CD14-positive monocyte (primary cell): ENCODE results near the gene SPPL3. TPM values are rescaled to one million over a fixed set of nuclear protein-coding genes. Genes with fewer than 3 reads are reported as not detected.
A peak's percentile ranks its signal among the peaks of the same experiment; 100 is the strongest.

Experiments
- DNase-seq, 3 donors: peaks; one replicate each; pipeline ENCODE4 v3.0.0-alpha.2; 2011 to 2022
- H2AFZ ChIP-seq: 2 replicates; pipeline ENCODE4 v1.6.0; 2012; ENCODE audit warnings: mild to moderate bottlenecking, low read depth, low read length, inconsistent platforms; ENCODE audit not compliant: insufficient read depth, poor library complexity, severe bottlenecking
- H3K27ac ChIP-seq, 2 donors: 1 replicate in 1 of 2; 2 replicates in 1 of 2; pipeline ENCODE4 v1.5.1; 2012 to 2013; ENCODE audit warnings: low read length in 2 of 2, control low read depth in 1 of 2, inconsistent platforms in 1 of 2, low read depth in 1 of 2, mild to moderate bottlenecking in 1 of 2
- H3K27me3 ChIP-seq, 2 donors: one replicate each; pipeline versions ENCODE4 v1.6.0 to v1.6.1; 2011 to 2013; ENCODE audit warnings: low read length in 2 of 2; ENCODE audit not compliant: control insufficient read depth in 2 of 2, insufficient read depth in 2 of 2
- H3K36me3 ChIP-seq, 2 donors: replicated peaks in 1 of 2; 1 replicate in 1 of 2; 2 replicates in 1 of 2; pipeline versions ENCODE4 v1.5.1 to v1.6.1; 2012 to 2013; ENCODE audit warnings: low read length in 2 of 2, control low read depth in 1 of 2, inconsistent platforms in 1 of 2, mild to moderate bottlenecking in 1 of 2; ENCODE audit not compliant: insufficient read depth in 2 of 2, control insufficient read depth in 1 of 2
- H3K4me1 ChIP-seq, 2 donors: 1 replicate in 1 of 2; 2 replicates in 1 of 2; pipeline versions ENCODE4 v1.5.1 to v1.6.1; 2012 to 2013; ENCODE audit warnings: low read length in 2 of 2, control low read depth in 1 of 2, inconsistent platforms in 1 of 2, mild to moderate bottlenecking in 1 of 2, moderate library complexity in 1 of 2; ENCODE audit not compliant: insufficient read depth in 2 of 2, control insufficient read depth in 1 of 2
- H3K4me2 ChIP-seq: replicated peaks from 2 replicates; pipeline ENCODE3; 2012; ENCODE audit warnings: low read length, moderate library complexity, mild to moderate bottlenecking; ENCODE audit not compliant: poor library complexity, severe bottlenecking; ENCODE audit errors: extremely low read depth
- H3K4me3 ChIP-seq, 3 experiments: fragments of 200-600 bp in 1 of 3; sonication (generic) in 1 of 3; replicated peaks in 1 of 3; 1 replicate in 2 of 3; 2 replicates in 1 of 3; pipeline ENCODE4 v1.5.1; 2011 to 2013; ENCODE audit warnings: low read length in 3 of 3, mild to moderate bottlenecking in 3 of 3, control low read depth in 2 of 3, low read depth in 2 of 3, inconsistent platforms in 1 of 3, moderate library complexity in 1 of 3
- H3K79me2 ChIP-seq: 2 replicates; pipeline ENCODE4 v1.6.0; 2012; ENCODE audit warnings: mild to moderate bottlenecking, control low read depth, inconsistent platforms, low read length, moderate library complexity; ENCODE audit not compliant: insufficient read depth
- H3K9ac ChIP-seq: 2 replicates; pipeline ENCODE4 v1.6.0; 2017; ENCODE audit warnings: low read length, mild to moderate bottlenecking; ENCODE audit not compliant: insufficient read depth, poor library complexity, severe bottlenecking
- H3K9me3 ChIP-seq, 2 donors: replicated peaks in 1 of 2; 1 replicate in 1 of 2; 2 replicates in 1 of 2; pipeline versions ENCODE4 v1.5.1 to v1.6.1; 2012 to 2013; ENCODE audit warnings: low read length in 2 of 2, control low read depth in 1 of 2; ENCODE audit not compliant: control insufficient read depth in 1 of 2, insufficient read depth in 1 of 2
- H4K20me1 ChIP-seq: 2 replicates; pipeline ENCODE4 v1.6.0; 2012; ENCODE audit warnings: mild to moderate bottlenecking, low read length, control low read depth, moderate library complexity; ENCODE audit not compliant: insufficient read depth
- H3K27ac Mint-ChIP-seq, 7 donors: one replicate each; pipeline ENCODE4 v1.8.0; 2020; ENCODE audit warnings: mild to moderate bottlenecking in 7 of 7, mixed read lengths in 7 of 7, moderate library complexity in 6 of 7, inconsistent platforms in 2 of 7
- H3K27me3 Mint-ChIP-seq, 3 donors: one replicate each; pipeline ENCODE4 v1.8.0; 2021 to 2022; ENCODE audit warnings: low read depth in 3 of 3, mild to moderate bottlenecking in 3 of 3, mixed read lengths in 3 of 3, moderate library complexity in 3 of 3, inconsistent platforms in 1 of 3
- H3K36me3 Mint-ChIP-seq, 2 donors: one replicate each; pipeline ENCODE4 v1.8.0; 2020; ENCODE audit warnings: mixed read lengths in 2 of 2, inconsistent platforms in 1 of 2, mild to moderate bottlenecking in 1 of 2
- H3K4me1 Mint-ChIP-seq: one replicate; pipeline ENCODE4 v1.8.0; 2020; ENCODE audit warnings: mild to moderate bottlenecking, mixed read lengths
- H3K4me3 Mint-ChIP-seq, 2 donors: one replicate each; pipeline ENCODE4 v1.8.0; 2020; ENCODE audit warnings: mild to moderate bottlenecking in 2 of 2, mixed read lengths in 2 of 2, moderate library complexity in 1 of 2
- H3K9me3 Mint-ChIP-seq, 7 donors: one replicate each; pipeline ENCODE4 v1.8.0; 2020 to 2022; ENCODE audit warnings: mixed read lengths in 7 of 7, mild to moderate bottlenecking in 6 of 7, moderate library complexity in 6 of 7, inconsistent platforms in 2 of 7
- CTCF ChIP-seq: fragments of 200-600 bp; IDR thresholded peaks from one replicate; pipeline ENCODE4 v1.8.0; 2022; ENCODE audit warnings: antibody characterized with exemption, mild to moderate bottlenecking
- WGBS: methylation state at CpG from one replicate; pipeline ENCODE4 v1.1.5; 2013; ENCODE audit warnings: missing lambda C conversion rate; ENCODE audit not compliant: insufficient coverage; 5-methylcytosine and 5-hydroxymethylcytosine counted together
- intact Hi-C, 2 donors: fragments of 100-400 bp; cut with micrococcal nuclease; formaldehyde crosslinking; loops; one replicate each; pipeline versions ENCODE4 v1.15.0 to v1.15.1; 2023
- polyA plus RNA-seq, 3 donors: library from polyadenylated mRNA; depleted of rRNA in 1 of 3; unstranded in 2 of 3; stranded (reverse) in 1 of 3; fragments of 300-500 nt in 2 of 3; fragments of >200 nt in 1 of 3; fragmentation: Illumina TruSeq in 2 of 3; gene quantifications; 1 replicate in 2 of 3; 2 replicates in 1 of 3; pipeline ENCODE4 v1.2.3, GENCODE V29; 2012 to 2021

Gene SPPL3
- polyA plus RNA-seq, 3 donors = 14.5 to 18.6 (median 18.5) TPM

GRCh38 chr12:120774169-120774916 lies 129.8 kb downstream of the SPPL3 start:
- no peak overlapping the region for H3K4me3 ChIP-seq
- no peak overlapping the region for H3K4me3 Mint-ChIP-seq
- H3K4me1 Mint-ChIP-seq = peaks cover 2% of the 10 kb centered on the region
- H3K27ac Mint-ChIP-seq = peak overlapping the region in 3 of 7 donors; percentile 16 to 58 (median 31)
- peaks cover 38% of the 10 kb centered on the region for H4K20me1 ChIP-seq
- intact Hi-C loops = no loop called here
- no peaks in the 10 kb centered on the region for H3K9me3 ChIP-seq
- peaks cover 6% of the 10 kb centered on the region for H3K79me2 ChIP-seq
- H3K4me2 ChIP-seq = no peak overlapping the region
- peaks cover 0 to 3% (median 0%) of the 10 kb centered on the region in 3 donors for H3K27me3 Mint-ChIP-seq
- H3K27ac ChIP-seq = no peak overlapping the region
- H3K9ac ChIP-seq = no peak overlapping the region
- TF ChIP-seq CTCF = no peak
- no peaks in the 10 kb centered on the region for H3K9me3 Mint-ChIP-seq
- H3K27me3 ChIP-seq = no peaks in the 10 kb centered on the region
- H3K36me3 Mint-ChIP-seq = peaks cover 64 to 78% of the 10 kb centered on the region in 2 donors
- H3K36me3 ChIP-seq = peaks cover 35 to 94% of the 10 kb centered on the region in 2 donors
- no peaks in the 10 kb centered on the region for H3K4me1 ChIP-seq
- no peak for DNase-seq
- 48% methylated on average over 4 of the region's 7 CpGs for WGBS
- no peak overlapping the region for H2AFZ ChIP-seq

GRCh38 chr12:120771097-120771496 lies 133.1 kb downstream of the SPPL3 start:
- H2AFZ ChIP-seq = no peak overlapping the region
- H3K9me3 Mint-ChIP-seq = no peaks in the 10 kb centered on the region
- no peaks in the 10 kb centered on the region for H3K27me3 ChIP-seq
- H4K20me1 ChIP-seq = peaks cover 34% of the 10 kb centered on the region
- peaks cover 2% of the 10 kb centered on the region for H3K4me1 Mint-ChIP-seq
- H3K27me3 Mint-ChIP-seq = peaks cover 0 to 3% (median 0%) of the 10 kb centered on the region in 3 donors
- TF ChIP-seq CTCF = no peak
- no peak overlapping the region for H3K4me2 ChIP-seq
- no peak for DNase-seq
- intact Hi-C loops = no loop called here
- H3K36me3 Mint-ChIP-seq = peaks cover 78 to 90% of the 10 kb centered on the region in 2 donors
- no peaks in the 10 kb centered on the region for H3K9me3 ChIP-seq
- no peak overlapping the region for H3K4me3 ChIP-seq
- H3K9ac ChIP-seq = no peak overlapping the region
- H3K4me3 Mint-ChIP-seq = no peak overlapping the region
- H3K36me3 ChIP-seq = peaks cover 58 to 95% of the 10 kb centered on the region in 2 donors
- peak overlapping the region in 1 of 7 donors; percentile 48 for H3K27ac Mint-ChIP-seq
- no peak overlapping the region for H3K27ac ChIP-seq
- peaks cover 6% of the 10 kb centered on the region for H3K79me2 ChIP-seq
- no peaks in the 10 kb centered on the region for H3K4me1 ChIP-seq
- WGBS = 89% methylated on average over 11 of the region's 11 CpGs
